Muscle layer of colon (tissue), 2 donors: ENCODE results near the gene RPL23.

ENCODE experiments used
- H3K27ac ChIP-seq: one replicate; pipeline ENCODE4 v1.7.0; 2013; ENCODE audit warnings: low read depth, mild to moderate bottlenecking, low read length, moderate library complexity
- H3K27me3 ChIP-seq, 2 donors: one replicate each; pipeline ENCODE4 v1.7.0; 2013; ENCODE audit warnings: low read length in 2 of 2, mild to moderate bottlenecking in 2 of 2; ENCODE audit not compliant: insufficient read depth in 2 of 2, control insufficient read depth in 1 of 2
- H3K36me3 ChIP-seq: one replicate; pipeline ENCODE4 v1.7.0; 2013; ENCODE audit warnings: mild to moderate bottlenecking, low read length; ENCODE audit not compliant: insufficient read depth
- H3K4me1 ChIP-seq: one replicate; pipeline ENCODE4 v1.7.0; 2013; ENCODE audit warnings: mild to moderate bottlenecking, low read length; ENCODE audit not compliant: insufficient read depth
- H3K4me3 ChIP-seq, 2 donors: one replicate each; pipeline ENCODE4 v1.7.0; 2013; ENCODE audit warnings: low read length in 2 of 2, low read depth in 1 of 2, mild to moderate bottlenecking in 1 of 2, moderate library complexity in 1 of 2
- H3K9ac ChIP-seq: one replicate; pipeline ENCODE4 v1.7.0; 2013; ENCODE audit warnings: low read length
- H3K9me3 ChIP-seq: one replicate; pipeline ENCODE4 v1.7.0; 2013; ENCODE audit warnings: mild to moderate bottlenecking, low read length
- donor health status: abdominal sarcoma.
- donor health status: Adenocarcinoma of cecum.

RPL23 gene

GRCh38 chr17:38892620-38893019, 39.1 kb upstream of the RPL23 start:
- peaks cover 43% of the 10 kb centered on the region for H3K4me1 ChIP-seq

GRCh38 chr17:38892083-38892482, 38.6 kb upstream of the RPL23 start:
- no peak overlapping the region for H3K9ac ChIP-seq
- H3K4me3 ChIP-seq = no peak overlapping the region
- H3K36me3 ChIP-seq = peaks cover 59% of the 10 kb centered on the region
- no peaks in the 10 kb centered on the region for H3K27me3 ChIP-seq
- H3K9me3 ChIP-seq = no peaks in the 10 kb centered on the region
- peaks cover 43% of the 10 kb centered on the region for H3K4me1 ChIP-seq
- H3K27ac ChIP-seq = no peak overlapping the region

More at GRCh38 chr17:38892620-38893019, 39.1 kb upstream of the RPL23 start:
- Histone ChIP-seq H3K4me3 (no peak overlapping the region), H3K36me3 (peaks cover 64% of the 10 kb centered on the region), H3K27ac (no peak overlapping the region), H3K27me3 (no peaks in the 10 kb centered on the region), H3K9ac (no peak overlapping the region), H3K9me3 (no peaks in the 10 kb centered on the region)

GRCh38 chr17:38891441-38891840, 37.9 kb upstream of the RPL23 start:
- Histone ChIP-seq H3K4me1 (peaks cover 43% of the 10 kb centered on the region), H3K27ac (no peak overlapping the region), H3K4me3 (no peak overlapping the region), H3K27me3 (no peaks in the 10 kb centered on the region), H3K9me3 (no peaks in the 10 kb centered on the region), H3K36me3 (peaks cover 53% of the 10 kb centered on the region), H3K9ac (no peak overlapping the region)

GRCh38 chr17:38890410-38890746, 36.9 kb upstream of the RPL23 start:
- Histone ChIP-seq H3K36me3 (peaks cover 43% of the 10 kb centered on the region), H3K9me3 (no peaks in the 10 kb centered on the region), H3K27ac (no peak overlapping the region), H3K27me3 (no peaks in the 10 kb centered on the region), H3K4me1 (peaks cover 47% of the 10 kb centered on the region), H3K4me3 (no peak overlapping the region), H3K9ac (no peak overlapping the region)

GRCh38 chr17:38889745-38890409, 36.4 kb upstream of the RPL23 start:
- Histone ChIP-seq H3K36me3 (peaks cover 42% of the 10 kb centered on the region), H3K4me1 (peaks cover 52% of the 10 kb centered on the region), H3K9ac (no peak overlapping the region), H3K9me3 (no peaks in the 10 kb centered on the region), H3K27ac (no peak overlapping the region), H3K4me3 (no peak overlapping the region), H3K27me3 (no peaks in the 10 kb centered on the region)

GRCh38 chr17:38888842-38889241, 35.3 kb upstream of the RPL23 start:
- Histone ChIP-seq H3K9me3 (no peaks in the 10 kb centered on the region), H3K27ac (no peak overlapping the region), H3K9ac (no peak overlapping the region), H3K36me3 (peaks cover 37% of the 10 kb centered on the region), H3K27me3 (no peaks in the 10 kb centered on the region), H3K4me1 (peaks cover 51% of the 10 kb centered on the region), H3K4me3 (no peak overlapping the region)

- Histone ChIP-seq H3K4me1 (peaks cover 57% of the 10 kb centered on the region), H3K27me3 (no peaks in the 10 kb centered on the region), H3K36me3 (peaks cover 20% of the 10 kb centered on the region), H3K9me3 (no peaks in the 10 kb centered on the region), H3K9ac (no peak overlapping the region), H3K27ac (no peak overlapping the region), H3K4me3 (no peak overlapping the region)
These were observed 33.1 kb upstream of the RPL23 start for GRCh38 chr17:38886643-38887010.

GRCh38 chr17:38885728-38886642, 32.5 kb upstream of the RPL23 start:
- Histone ChIP-seq H3K9me3 (no peaks in the 10 kb centered on the region), H3K27ac (peak overlapping the region; percentile 37), H3K4me1 (peaks cover 64% of the 10 kb centered on the region), H3K9ac (no peak overlapping the region), H3K36me3 (peaks cover 18% of the 10 kb centered on the region), H3K4me3 (no peak overlapping the region), H3K27me3 (no peaks in the 10 kb centered on the region)

GRCh38 chr17:38885044-38885727, 31.7 kb upstream of the RPL23 start:
- Histone ChIP-seq H3K4me1 (peaks cover 72% of the 10 kb centered on the region), H3K27ac (no peak overlapping the region), H3K9ac (no peak overlapping the region)

GRCh38 chr17:38883592-38884526, 30.3 kb upstream of the RPL23 start:
- H3K27me3 ChIP-seq = no peaks in the 10 kb centered on the region
- H3K9me3 ChIP-seq = no peaks in the 10 kb centered on the region
- peaks cover 82% of the 10 kb centered on the region for H3K4me1 ChIP-seq
- peaks cover 9% of the 10 kb centered on the region for H3K36me3 ChIP-seq
- no peak overlapping the region for H3K9ac ChIP-seq
- no peak overlapping the region for H3K4me3 ChIP-seq
- H3K27ac ChIP-seq = no peak overlapping the region

More at GRCh38 chr17:38885044-38885727, 31.7 kb upstream of the RPL23 start:
- Histone ChIP-seq H3K36me3 (peaks cover 14% of the 10 kb centered on the region), H3K9me3 (no peaks in the 10 kb centered on the region), H3K27me3 (no peaks in the 10 kb centered on the region), H3K4me3 (no peak overlapping the region)
